Measurements from ENCODE around the gene B4GALT5.

Gene B4GALT5

GRCh38 chr20:49701241-49701790 is 12.4 kb downstream of the B4GALT5 start:
- DNase-seq (ENCODE audit: low spot score): no peak

GRCh38 chr20:49700411-49701185 is 13.1 kb downstream of the B4GALT5 start:
- DNase-seq (ENCODE audit: low spot score): peak; percentile 98

GRCh38 chr20:49699200-49699992 is 14.3 kb downstream of the B4GALT5 start:
- peak; percentile 97 for DNase-seq (ENCODE audit: low spot score)

GRCh38 chr20:49698477-49698876 is 15.2 kb downstream of the B4GALT5 start:
- no peak for DNase-seq (ENCODE audit: low spot score)

- peak; percentile 75 for DNase-seq (ENCODE audit: low spot score)
These were observed 16.6 kb downstream of the B4GALT5 start for GRCh38 chr20:49697071-49697470.

- DNase-seq (ENCODE audit: low spot score): peak; percentile 84
These were observed 17.1 kb downstream of the B4GALT5 start for GRCh38 chr20:49696594-49696993.

GRCh38 chr20:49695830-49696229 is 17.8 kb downstream of the B4GALT5 start:
- DNase-seq (ENCODE audit: low spot score): no peak

GRCh38 chr20:49694450-49695071 is 19.1 kb downstream of the B4GALT5 start:
- no peak for DNase-seq (ENCODE audit: low spot score)

- no peak for DNase-seq (ENCODE audit: low spot score)
These were observed 20.1 kb downstream of the B4GALT5 start for GRCh38 chr20:49693435-49694171.

- DNase-seq (ENCODE audit: low spot score): no peak
These were observed 20.7 kb downstream of the B4GALT5 start for GRCh38 chr20:49692941-49693340.

GRCh38 chr20:49691818-49692568 is 21.7 kb downstream of the B4GALT5 start:
- no peak for DNase-seq (ENCODE audit: low spot score)

- DNase-seq (ENCODE audit: low spot score): no peak
These were observed 22.6 kb downstream of the B4GALT5 start for GRCh38 chr20:49690899-49691620.

GRCh38 chr20:49687595-49688567 is 25.8 kb downstream of the B4GALT5 start:
- DNase-seq (ENCODE audit: low spot score): no peak

- DNase-seq (ENCODE audit: low spot score): peak; percentile 56
These were observed 27.9 kb downstream of the B4GALT5 start for GRCh38 chr20:49685809-49686208.

GRCh38 chr20:49685161-49685601 is 28.5 kb downstream of the B4GALT5 start:
- DNase-seq (ENCODE audit: low spot score): no peak

GRCh38 chr20:49684335-49684997 is 29.2 kb downstream of the B4GALT5 start:
- no peak for DNase-seq (ENCODE audit: low spot score)

GRCh38 chr20:49682798-49683197 is 30.9 kb downstream of the B4GALT5 start:
- no peak for DNase-seq (ENCODE audit: low spot score)

GRCh38 chr20:49682278-49682677 is 31.4 kb downstream of the B4GALT5 start:
- no peak for DNase-seq (ENCODE audit: low spot score)

GRCh38 chr20:49681850-49682216 is 31.8 kb downstream of the B4GALT5 start:
- no peak for DNase-seq (ENCODE audit: low spot score)
